Prostate gland (tissue), 2 donors: ENCODE data around the gene ASH1L.

Source experiments
- CTCF ChIP-seq, 4 experiments: fragments of 200-600 bp in 2 of 4; fragments of 450-650 bp in 2 of 4; sonication (generic) in 2 of 4; IDR thresholded peaks; 1 replicate in 3 of 4; 2 replicates in 1 of 4; pipeline ENCODE4 v1.5.1; 2016 to 2019; ENCODE audit warnings: antibody characterized with exemption in 4 of 4, mild to moderate bottlenecking in 2 of 4, moderate library complexity in 2 of 4
- POLR2A ChIP-seq: fragments of 450-650 bp; IDR thresholded peaks from one replicate; pipeline ENCODE4 v1.6.1; 2016; ENCODE audit warnings: antibody characterized with exemption, mild to moderate bottlenecking

GRCh38 chr1:155301342-155301841 is 261.2 kb downstream of the ASH1L start, which contains the start of gene PKLR:
- no peak for TF ChIP-seq CTCF (IDR thresholded peaks at IDR 0.05)
- TF ChIP-seq POLR2A = no peak
